Measurements from ENCODE around the gene AFF3.

AFF3 gene

GRCh38 chr2:99571021-99571420, 571.4 kb downstream of the AFF3 start:
- DNase-seq (ENCODE audit: low spot score) (no peak), FAIRE-seq (no peak)

GRCh38 chr2:99569386-99569785, 573.0 kb downstream of the AFF3 start:
- DNase-seq (ENCODE audit: low spot score) (no peak), FAIRE-seq (no peak)

- FAIRE-seq (no peak), DNase-seq (ENCODE audit: low spot score) (no peak)
These were observed 577.2 kb downstream of the AFF3 start for GRCh38 chr2:99565227-99565626.

- FAIRE-seq (no peak), DNase-seq (ENCODE audit: low spot score) (no peak)
These were observed 579.9 kb downstream of the AFF3 start for GRCh38 chr2:99562516-99562915.

GRCh38 chr2:99561804-99562203, 580.6 kb downstream of the AFF3 start:
- FAIRE-seq (no peak), DNase-seq (ENCODE audit: low spot score) (no peak)

GRCh38 chr2:99559075-99559662, 583.2 kb downstream of the AFF3 start:
- peak; percentile 5 for FAIRE-seq
- DNase-seq (ENCODE audit: low spot score): peak; percentile 89

GRCh38 chr2:99555404-99555803, 587.0 kb downstream of the AFF3 start:
- DNase-seq (ENCODE audit: low spot score): no peak
- FAIRE-seq: no peak

- DNase-seq (ENCODE audit: low spot score) (no peak), FAIRE-seq (no peak)
These were observed 587.5 kb downstream of the AFF3 start for GRCh38 chr2:99554871-99555270.

- DNase-seq (ENCODE audit: low spot score): no peak
- no peak for FAIRE-seq
These were observed 588.2 kb downstream of the AFF3 start for GRCh38 chr2:99554238-99554637.

GRCh38 chr2:99552529-99552928, 589.9 kb downstream of the AFF3 start:
- DNase-seq (ENCODE audit: low spot score): no peak
- FAIRE-seq: peak; percentile 40

GRCh38 chr2:99550368-99550767, 592.0 kb downstream of the AFF3 start:
- FAIRE-seq (no peak), DNase-seq (ENCODE audit: low spot score) (no peak)

- FAIRE-seq (no peak), DNase-seq (ENCODE audit: low spot score) (no peak)
These were observed 596.8 kb downstream of the AFF3 start for GRCh38 chr2:99545604-99546003.

- FAIRE-seq (no peak), DNase-seq (ENCODE audit: low spot score) (no peak)
These were observed 597.3 kb downstream of the AFF3 start for GRCh38 chr2:99545066-99545465.

GRCh38 chr2:99544608-99545007, 597.8 kb downstream of the AFF3 start:
- FAIRE-seq: no peak
- DNase-seq (ENCODE audit: low spot score): no peak

- DNase-seq (ENCODE audit: low spot score) (no peak), FAIRE-seq (no peak)
These were observed 599.1 kb downstream of the AFF3 start for GRCh38 chr2:99543247-99543646.

- DNase-seq (ENCODE audit: low spot score) (no peak), FAIRE-seq (peak; percentile 35)
These were observed 604.4 kb downstream of the AFF3 start for GRCh38 chr2:99537910-99538485.

GRCh38 chr2:99524056-99524455, 618.3 kb downstream of the AFF3 start:
- FAIRE-seq (no peak), DNase-seq (ENCODE audit: low spot score) (no peak)

- FAIRE-seq (no peak), DNase-seq (ENCODE audit: low spot score) (no peak)
These were observed 620.2 kb downstream of the AFF3 start for GRCh38 chr2:99522157-99522556.

GRCh38 chr2:99520813-99521212, 621.6 kb downstream of the AFF3 start:
- FAIRE-seq: no peak
- no peak for DNase-seq (ENCODE audit: low spot score)

- DNase-seq (ENCODE audit: low spot score): no peak
- peak; percentile 53 for FAIRE-seq
These were observed 622.2 kb downstream of the AFF3 start for GRCh38 chr2:99520195-99520594.

GRCh38 chr2:99514357-99514756, 628.0 kb downstream of the AFF3 start:
- no peak for DNase-seq (ENCODE audit: low spot score)

GRCh38 chr2:99512181-99512591, 630.2 kb downstream of the AFF3 start:
- no peak for DNase-seq (ENCODE audit: low spot score)
- FAIRE-seq: no peak

More at GRCh38 chr2:99514357-99514756, 628.0 kb downstream of the AFF3 start:
- no peak for FAIRE-seq

- FAIRE-seq: no peak
- DNase-seq (ENCODE audit: low spot score): no peak
These were observed 633.0 kb downstream of the AFF3 start for GRCh38 chr2:99509387-99509786.
